ENCODE results near the gene C3orf18.

Gene C3orf18

GRCh38 chr3:50567386-50568167, at the start of gene C3orf18:
Gene C3orf18 (minus strand): TSS chr3:50567747. CDS start chr3:50565699, 2,048 bp downstream.
- peak within 1 kb of the TSS in 17 of 21 experiments; percentile 22 to 91 (median 75) for H3K27ac ChIP-seq
- peak within 1 kb of the TSS; percentile 40 to 85 (median 60) for H3K4me3 ChIP-seq

- Histone ChIP-seq H3K4me3 (peak overlapping the region; percentile 68 to 92 (median 82)), H3K27ac (peak overlapping the region; percentile 84 to 99 (median 95))
Measured at GRCh38 chr3:50616770-50617095, 49.2 kb upstream of the C3orf18 start.

GRCh38 chr3:50616003-50616769, 48.6 kb upstream of the C3orf18 start:
- peak overlapping the region in 19 of 21 experiments; percentile 27 to 99 (median 94) for H3K27ac ChIP-seq
- peak overlapping the region; percentile 68 to 92 (median 82) for H3K4me3 ChIP-seq

GRCh38 chr3:50615190-50615589, 47.6 kb upstream of the C3orf18 start:
- no peak overlapping the region for H3K27ac ChIP-seq
- H3K4me3 ChIP-seq: no peak overlapping the region

- peak overlapping the region in 18 of 21 experiments; percentile 49 to 97 (median 92) for H3K27ac ChIP-seq
- peak overlapping the region in 4 of 7 experiments; percentile 65 to 75 (median 70) for H3K4me3 ChIP-seq
Measured at GRCh38 chr3:50612970-50613846, 45.7 kb upstream of the C3orf18 start.

- Histone ChIP-seq H3K4me3 (peak overlapping the region; percentile 41 to 84 (median 71)), H3K27ac (peak overlapping the region in 20 of 21 experiments; percentile 18 to 97 (median 92))
Measured at GRCh38 chr3:50612234-50612882, 44.8 kb upstream of the C3orf18 start.

GRCh38 chr3:50611464-50612233, 44.1 kb upstream of the C3orf18 start, which contains the start of gene CISH:
Gene CISH (minus strand): TSS chr3:50611774. CDS start chr3:50611650, 124 bp downstream.
- H3K4me3 ChIP-seq: peak within 1 kb of the TSS; percentile 41 to 84 (median 71)
- H3K27ac ChIP-seq: peak within 1 kb of the TSS; percentile 39 to 97 (median 91)

- H3K4me3 ChIP-seq: peak overlapping the region; percentile 41 to 84 (median 71)
- peak overlapping the region; percentile 39 to 97 (median 91) for H3K27ac ChIP-seq
Measured at GRCh38 chr3:50610992-50611463, 43.5 kb upstream of the C3orf18 start.

- Histone ChIP-seq H3K4me3 (peak overlapping the region; percentile 41 to 84 (median 71)), H3K27ac (peak overlapping the region in 20 of 21 experiments; percentile 62 to 97 (median 92))
Measured at GRCh38 chr3:50610181-50610971, 42.8 kb upstream of the C3orf18 start.

- Histone ChIP-seq H3K4me3 (peak overlapping the region; percentile 41 to 84 (median 71)), H3K27ac (peak overlapping the region in 19 of 21 experiments; percentile 4 to 97 (median 91))
Measured at GRCh38 chr3:50609763-50610085, 42.2 kb upstream of the C3orf18 start.

- peak overlapping the region; percentile 41 to 84 (median 71) for H3K4me3 ChIP-seq
- peak overlapping the region in 18 of 21 experiments; percentile 4 to 97 (median 90) for H3K27ac ChIP-seq
Measured at GRCh38 chr3:50609071-50609762, 41.7 kb upstream of the C3orf18 start.

GRCh38 chr3:50608278-50608677, 40.7 kb upstream of the C3orf18 start:
- Histone ChIP-seq H3K4me3 (peak overlapping the region; percentile 0 to 80 (median 14)), H3K27ac (peak overlapping the region in 14 of 21 experiments; percentile 55 to 97 (median 90))

- Histone ChIP-seq H3K4me3 (peak overlapping the region; percentile 0 to 80 (median 14)), H3K27ac (peak overlapping the region in 16 of 21 experiments; percentile 0 to 97 (median 86))
Measured at GRCh38 chr3:50607271-50608091, 39.9 kb upstream of the C3orf18 start.

GRCh38 chr3:50606596-50606995, 39.0 kb upstream of the C3orf18 start:
- Histone ChIP-seq H3K4me3 (peak overlapping the region in 4 of 7 experiments; percentile 0 to 80 (median 72)), H3K27ac (peak overlapping the region in 16 of 21 experiments; percentile 15 to 97 (median 86))

GRCh38 chr3:50605901-50606326, 38.4 kb upstream of the C3orf18 start:
- H3K4me3 ChIP-seq: no peak overlapping the region
- peak overlapping the region in 20 of 21 experiments; percentile 13 to 97 (median 88) for H3K27ac ChIP-seq
